HEK293 (cell line): ENCODE results near the gene MRPS31.

Source experiments
- HOXD13 ChIP-seq: sonication (generic); formaldehyde crosslinking; IDR thresholded peaks from 2 replicates; pipeline ENCODE4 v1.8.0; 2022; ENCODE audit warnings: missing genetic modification reagents, borderline replicate concordance
- KLF16 ChIP-seq: fragments of 450-650 bp; formaldehyde crosslinking; IDR thresholded peaks from 2 replicates; pipeline ENCODE4 v1.5.1; 2017; ENCODE audit warnings: missing biosample characterization, missing genetic modification characterization
- SP2 ChIP-seq: fragments of 450-650 bp; formaldehyde crosslinking; IDR thresholded peaks from 2 replicates; pipeline ENCODE4 v1.5.1; 2016; ENCODE audit warnings: missing biosample characterization, missing genetic modification characterization
- SP3 ChIP-seq: fragments of 450-650 bp; formaldehyde crosslinking; IDR thresholded peaks from 2 replicates; pipeline ENCODE4 v1.5.1; 2016; ENCODE audit warnings: missing biosample characterization, missing genetic modification characterization
- YY1 ChIP-seq: fragments of 450-650 bp; formaldehyde crosslinking; IDR thresholded peaks from 2 replicates; pipeline ENCODE4 v1.5.1; 2018; ENCODE audit warnings: missing biosample characterization, missing genetic modification characterization
- ZBTB7A ChIP-seq: fragments of 450-650 bp; formaldehyde crosslinking; IDR thresholded peaks from 2 replicates; pipeline ENCODE4 v1.5.1; 2016; ENCODE audit warnings: low read depth, missing biosample characterization, missing genetic modification characterization
- ZNF121 ChIP-seq: fragments of 450-650 bp; formaldehyde crosslinking; IDR thresholded peaks from 2 replicates; pipeline ENCODE4 v1.5.1; 2016; ENCODE audit warnings: missing biosample characterization, missing genetic modification characterization
- ZNF548 ChIP-seq: fragments of 450-650 bp; formaldehyde crosslinking; IDR thresholded peaks from 2 replicates; pipeline ENCODE4 v1.5.1; 2016; ENCODE audit warnings: missing biosample characterization, missing genetic modification characterization
- ZNF658 ChIP-seq: fragments of 450-650 bp; formaldehyde crosslinking; IDR thresholded peaks from 2 replicates; pipeline ENCODE4; 2016; ENCODE audit warnings: missing biosample characterization, missing genetic modification characterization
- ZNF792 ChIP-seq: fragments of 450-650 bp; formaldehyde crosslinking; IDR thresholded peaks from 2 replicates; pipeline ENCODE4 v1.5.1; 2016; ENCODE audit warnings: missing biosample characterization, missing genetic modification characterization
- TF ChIP-seq, protein P1 (sequence below): fragments of 450-650 bp; formaldehyde crosslinking; IDR thresholded peaks from 2 replicates; pipeline ENCODE4 v1.5.1; 2016; ENCODE audit warnings: missing biosample characterization, missing genetic modification characterization
- TF ChIP-seq, protein P2 (sequence below): fragments of 450-650 bp; formaldehyde crosslinking; IDR thresholded peaks from 2 replicates; pipeline ENCODE4 v1.5.1; 2016; ENCODE audit warnings: missing biosample characterization, missing genetic modification characterization

GRCh38 chr13:40780822-40781401, 9.9 kb upstream of the MRPS31 start:
- TF ChIP-seq ZNF792 (tag by site-specific recombination) (no peak), ZNF548 (tag by site-specific recombination) (no peak), ZNF658 (tag by site-specific recombination) (no peak), ZNF121 (tag by site-specific recombination) (no peak), HOXD13 (CRISPR knock-in tag) (no peak), KLF16 (tag by site-specific recombination) (no peak), SP3 (no peak), SP2 (tag by site-specific recombination) (no peak), ZBTB7A (tag by site-specific recombination) (no peak), YY1 (tag by site-specific recombination) (no peak)
- TF ChIP-seq, protein P1, sequence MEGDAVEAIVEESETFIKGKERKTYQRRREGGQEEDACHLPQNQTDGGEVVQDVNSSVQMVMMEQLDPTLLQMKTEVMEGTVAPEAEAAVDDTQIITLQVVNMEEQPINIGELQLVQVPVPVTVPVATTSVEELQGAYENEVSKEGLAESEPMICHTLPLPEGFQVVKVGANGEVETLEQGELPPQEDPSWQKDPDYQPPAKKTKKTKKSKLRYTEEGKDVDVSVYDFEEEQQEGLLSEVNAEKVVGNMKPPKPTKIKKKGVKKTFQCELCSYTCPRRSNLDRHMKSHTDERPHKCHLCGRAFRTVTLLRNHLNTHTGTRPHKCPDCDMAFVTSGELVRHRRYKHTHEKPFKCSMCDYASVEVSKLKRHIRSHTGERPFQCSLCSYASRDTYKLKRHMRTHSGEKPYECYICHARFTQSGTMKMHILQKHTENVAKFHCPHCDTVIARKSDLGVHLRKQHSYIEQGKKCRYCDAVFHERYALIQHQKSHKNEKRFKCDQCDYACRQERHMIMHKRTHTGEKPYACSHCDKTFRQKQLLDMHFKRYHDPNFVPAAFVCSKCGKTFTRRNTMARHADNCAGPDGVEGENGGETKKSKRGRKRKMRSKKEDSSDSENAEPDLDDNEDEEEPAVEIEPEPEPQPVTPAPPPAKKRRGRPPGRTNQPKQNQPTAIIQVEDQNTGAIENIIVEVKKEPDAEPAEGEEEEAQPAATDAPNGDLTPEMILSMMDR, result no peak
- TF ChIP-seq, protein P2, sequence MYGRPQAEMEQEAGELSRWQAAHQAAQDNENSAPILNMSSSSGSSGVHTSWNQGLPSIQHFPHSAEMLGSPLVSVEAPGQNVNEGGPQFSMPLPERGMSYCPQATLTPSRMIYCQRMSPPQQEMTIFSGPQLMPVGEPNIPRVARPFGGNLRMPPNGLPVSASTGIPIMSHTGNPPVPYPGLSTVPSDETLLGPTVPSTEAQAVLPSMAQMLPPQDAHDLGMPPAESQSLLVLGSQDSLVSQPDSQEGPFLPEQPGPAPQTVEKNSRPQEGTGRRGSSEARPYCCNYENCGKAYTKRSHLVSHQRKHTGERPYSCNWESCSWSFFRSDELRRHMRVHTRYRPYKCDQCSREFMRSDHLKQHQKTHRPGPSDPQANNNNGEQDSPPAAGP (tag by site-specific recombination), result no peak
